SK-N-SH (cell line): ENCODE results near the gene A1BG. TPM values are rescaled to one million over a fixed set of nuclear protein-coding genes. Genes with fewer than 3 reads are reported as not detected.

Experiments used
- CTCF ChIA-PET: fragments of 300-600, 350-600 bp; formaldehyde crosslinking; extraction: SDS; loops from one replicate; lab custom pipeline; 2021; lab: Yijun Ruan, JAX
- POLR2A ChIA-PET: fragments of 350-600 bp; sonication (Branson Sonifier 250); formaldehyde crosslinking; extraction: SDS; loops from one replicate; lab custom pipeline; 2020; ENCODE audit warnings: antibody characterized with exemption, inconsistent platforms; lab: Yijun Ruan, JAX
- DNase-seq: peaks from one replicate; pipeline ENCODE4 v3.0.0; 2012
- H2AFZ ChIP-seq: fragments of 200-600 bp; sonication (generic); 2 replicates; pipeline ENCODE4 v1.8.1; 2016; ENCODE audit warnings: antibody characterized with exemption, mild to moderate bottlenecking, low read depth
- H3F3A ChIP-seq: fragments of 200-600 bp; sonication (generic); replicated peaks from 2 replicates; pipeline ENCODE3; 2016; ENCODE audit warnings: antibody characterized with exemption, mild to moderate bottlenecking; ENCODE audit not compliant: insufficient read depth
- H3K27ac ChIP-seq, 2 experiments: fragments of 200-500 bp in 1 of 2; fragments of 200-600 bp in 1 of 2; sonication (Bioruptor generic) in 1 of 2; sonication (generic), shearing (Covaris generic) in 1 of 2; 2 replicates each; pipeline versions ENCODE4 v1.5.1 to v1.6.1; 2014 to 2016; ENCODE audit warnings: low read depth in 2 of 2, inconsistent platforms in 1 of 2, low read length in 1 of 2, mild to moderate bottlenecking in 1 of 2, mixed read lengths in 1 of 2
- H3K27me3 ChIP-seq: fragments of 200-600 bp; sonication (generic), shearing (Covaris generic); 2 replicates; pipeline ENCODE4 v1.6.1; 2016; ENCODE audit warnings: mixed run types; ENCODE audit not compliant: insufficient read depth
- H3K36me3 ChIP-seq, 2 experiments: fragments of 200-500 bp in 1 of 2; fragments of 200-600 bp in 1 of 2; sonication (Bioruptor generic) in 1 of 2; sonication (generic) in 1 of 2; replicated peaks in 1 of 2; 2 replicates each; pipeline versions ENCODE3 to v1.5.1; 2014 to 2016; ENCODE audit warnings: low read length in 1 of 2, mild to moderate bottlenecking in 1 of 2; ENCODE audit not compliant: insufficient read depth in 2 of 2, control insufficient read depth in 1 of 2
- H3K4me1 ChIP-seq, 2 experiments: fragments of 200-500 bp in 1 of 2; fragments of 200-600 bp in 1 of 2; sonication (Bioruptor generic) in 1 of 2; sonication (generic), shearing (Covaris generic) in 1 of 2; 2 replicates each; pipeline versions ENCODE4 v1.5.1 to v1.6.1; 2014 to 2016; ENCODE audit warnings: low read depth in 1 of 2, low read length in 1 of 2, mixed run types in 1 of 2; ENCODE audit not compliant: insufficient read depth in 2 of 2, control insufficient read depth in 1 of 2
- H3K4me2 ChIP-seq: fragments of 200-600 bp; sonication (generic), shearing (Covaris generic); 2 replicates; pipeline ENCODE4 v1.6.1; 2017; ENCODE audit warnings: mixed run types
- H3K4me3 ChIP-seq, 2 experiments: fragments of 200-500 bp in 1 of 2; fragments of 200-600 bp in 1 of 2; sonication (Bioruptor generic) in 1 of 2; sonication (generic), shearing (Covaris generic) in 1 of 2; 2 replicates each; pipeline versions ENCODE4 v1.5.1 to v1.8.1; 2014 to 2016; ENCODE audit warnings: low read depth in 2 of 2, inconsistent platforms in 1 of 2, low read length in 1 of 2, mild to moderate bottlenecking in 1 of 2, mixed read lengths in 1 of 2, moderate library complexity in 1 of 2
- H3K79me2 ChIP-seq: fragments of 200-600 bp; sonication (generic); 2 replicates; pipeline ENCODE4 v1.8.1; 2017; ENCODE audit warnings: mild to moderate bottlenecking; ENCODE audit not compliant: insufficient read depth
- H3K9ac ChIP-seq: fragments of 200-600 bp; sonication (generic); 2 replicates; pipeline ENCODE4 v1.6.1; 2017; ENCODE audit warnings: mixed run types
- H3K9me2 ChIP-seq: fragments of 200-600 bp; sonication (generic); 2 replicates; pipeline ENCODE4 v1.6.1; 2017; ENCODE audit warnings: mixed run types
- H3K9me3 ChIP-seq: fragments of 200-600 bp; sonication (generic); 2 replicates; pipeline ENCODE4 v1.6.1; 2017; ENCODE audit warnings: mixed run types, mild to moderate bottlenecking, moderate library complexity
- H4K20me1 ChIP-seq: fragments of 200-600 bp; sonication (generic); 2 replicates; pipeline ENCODE4 v1.6.1; 2017; ENCODE audit warnings: mild to moderate bottlenecking, mixed run types; ENCODE audit not compliant: insufficient read depth
- ELF1 ChIP-seq: IDR thresholded peaks from 2 replicates; pipeline ENCODE4 v1.4.0; 2012
- EP300 ChIP-seq, 2 experiments: IDR thresholded peaks; 2 replicates each; pipeline versions ENCODE4 v1.4.0 to v1.6.1; 2012; ENCODE audit warnings: borderline replicate concordance in 1 of 2, low read depth in 1 of 2, low read length in 1 of 2
- FOXJ3 ChIP-seq: sonication (generic); formaldehyde crosslinking; IDR thresholded peaks from 2 replicates; pipeline ENCODE4 v1.5.1; 2020; ENCODE audit warnings: mild to moderate bottlenecking, missing genetic modification reagents
- FOXM1 ChIP-seq: IDR thresholded peaks from 2 replicates; pipeline ENCODE4 v1.4.0; 2012; ENCODE audit warnings: low read depth, mild to moderate bottlenecking
- GABPA ChIP-seq: IDR thresholded peaks from 2 replicates; pipeline ENCODE4 v1.4.0; 2012; ENCODE audit warnings: low read depth, mild to moderate bottlenecking
- GATA2 ChIP-seq: sonication (generic); formaldehyde crosslinking; IDR thresholded peaks from 2 replicates; pipeline ENCODE4 v1.5.0; 2020; ENCODE audit warnings: mild to moderate bottlenecking, missing genetic modification reagents
- MAX ChIP-seq: IDR thresholded peaks from 2 replicates; pipeline ENCODE4 v1.4.0; 2012; ENCODE audit warnings: low read depth
- POLR2AphosphoS5 ChIP-seq: IDR thresholded peaks from 2 replicates; pipeline ENCODE4 v1.6.1; 2012; ENCODE audit warnings: low read depth, low read length
- RAD21 ChIP-seq: IDR thresholded peaks from 2 replicates; pipeline ENCODE4 v1.6.1; 2012; ENCODE audit warnings: mild to moderate bottlenecking, low read length
- REST ChIP-seq: IDR thresholded peaks from 2 replicates; pipeline ENCODE4 v1.6.1; 2012; ENCODE audit warnings: mild to moderate bottlenecking, low read depth, low read length, moderate library complexity
- TCF12 ChIP-seq: IDR thresholded peaks from 2 replicates; pipeline ENCODE4 v1.4.0; 2012
- YY1 ChIP-seq: IDR thresholded peaks from 2 replicates; pipeline ENCODE4 v1.4.0; 2012; ENCODE audit warnings: low read depth, mild to moderate bottlenecking
- WGBS: methylation state at CpG from one replicate; pipeline ENCODE4 v1.1.6; 2017; ENCODE audit warnings: low lambda C conversion rate; 5-methylcytosine and 5-hydroxymethylcytosine counted together
- polyA plus RNA-seq, 3 experiments: library from polyadenylated mRNA; depleted of rRNA; stranded (reverse); fragments of >200 nt; gene quantifications; 2 replicates each; pipeline ENCODE4 v1.2.3, GENCODE V29; 2012
- TF ChIP-seq, protein P1 (sequence below): IDR thresholded peaks from 2 replicates; pipeline ENCODE4; 2012

A1BG gene
- polyA plus RNA-seq, 1 of the 3 experiments (the other 2 are of a cell fraction), result 62.6 TPM

GRCh38 chr19:58353717-58354477 is 605 bp upstream of the A1BG start:
- WGBS, result 90% methylated on average over 10 of the region's 15 CpGs
- no peaks in the 10 kb centered on the region for H3K9me3 ChIP-seq
- CTCF ChIA-PET, result interaction anchor here (1.0 kb wide), 1 partner anchor 9 kb away, joined by 3 read pairs; the partner anchor contains the start of gene ZNF497
- TF ChIP-seq GATA2 (CRISPR knock-in tag) (no peak), RAD21 (no peak), GABPA (no peak), MAX (no peak), POLR2AphosphoS5 (no peak), FOXJ3 (CRISPR knock-in tag) (no peak), ELF1 (no peak), YY1 (no peak), FOXM1 (no peak), EP300 (IDR thresholded peaks at IDR 0.05; ENCODE audit: borderline replicate concordance in 1 of 2, low read depth in 1 of 2, low read length in 1 of 2) (no peak), REST (no peak), TCF12 (no peak)
- TF ChIP-seq, protein P1, sequence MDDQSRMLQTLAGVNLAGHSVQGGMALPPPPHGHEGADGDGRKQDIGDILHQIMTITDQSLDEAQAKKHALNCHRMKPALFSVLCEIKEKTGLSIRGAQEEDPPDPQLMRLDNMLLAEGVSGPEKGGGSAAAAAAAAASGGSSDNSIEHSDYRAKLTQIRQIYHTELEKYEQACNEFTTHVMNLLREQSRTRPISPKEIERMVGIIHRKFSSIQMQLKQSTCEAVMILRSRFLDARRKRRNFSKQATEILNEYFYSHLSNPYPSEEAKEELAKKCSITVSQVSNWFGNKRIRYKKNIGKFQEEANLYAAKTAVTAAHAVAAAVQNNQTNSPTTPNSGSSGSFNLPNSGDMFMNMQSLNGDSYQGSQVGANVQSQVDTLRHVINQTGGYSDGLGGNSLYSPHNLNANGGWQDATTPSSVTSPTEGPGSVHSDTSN, result no peak
- H3K36me3 ChIP-seq, result peaks cover 2 to 4% of the 10 kb centered on the region in 2 experiments
- peaks cover 18% of the 10 kb centered on the region for H3K79me2 ChIP-seq
- POLR2A ChIA-PET, result interaction anchor here (1.4 to 3.6 kb wide), 2 partner anchors 8 to 9 kb away, joined by 3 to 18 read pairs; partner anchors contain the start of gene ZNF497
- H3F3A ChIP-seq, result no peaks in the 10 kb centered on the region
- H3K4me1 ChIP-seq, result no peaks in the 10 kb centered on the region
- no peak overlapping the region for H3K9ac ChIP-seq
- H3K9me2 ChIP-seq, result no peaks in the 10 kb centered on the region
- H3K27ac ChIP-seq, result no peak overlapping the region
- no peak overlapping the region for H2AFZ ChIP-seq
- no peaks in the 10 kb centered on the region for H3K27me3 ChIP-seq
- no peak overlapping the region for H3K4me2 ChIP-seq
- DNase-seq, result no peak
- H4K20me1 ChIP-seq, result no peaks in the 10 kb centered on the region
- H3K4me3 ChIP-seq, result no peak overlapping the region
